HG03196 (cell line): ENCODE data around the gene WFDC5.
"Not testable (repeated sequence)": the region's sequence is repeated elsewhere in the genome, so short reads cannot be mapped to it uniquely, and the experiment has no call there.

Experiments
- ATAC-seq: cut with Tn5 transposase; IDR thresholded peaks from one replicate; pipeline ENCODE4 v1.9.1; 2021; ENCODE audit not compliant: unreplicated experiment

The WFDC5 gene

GRCh38 chr20:45114465-45115385, at the start of gene WFDC5:
Gene WFDC5, minus strand, starts transcription at chr20:45115174. Its CDS starts 91 bp downstream, at chr20:45115083.
- ATAC-seq = no peak

- no peak for ATAC-seq
Observed at GRCh38 chr20:45163083-45163803, 48.3 kb upstream of the WFDC5 start.

- no peak for ATAC-seq
Observed at GRCh38 chr20:45157962-45158361, 43.0 kb upstream of the WFDC5 start.

GRCh38 chr20:45156713-45157112, 41.7 kb upstream of the WFDC5 start:
- no peak for ATAC-seq

GRCh38 chr20:45154794-45155193, 39.8 kb upstream of the WFDC5 start:
- ATAC-seq = not testable (repeated sequence)

- ATAC-seq = no peak
Observed at GRCh38 chr20:45154183-45154582, 39.2 kb upstream of the WFDC5 start.

GRCh38 chr20:45153752-45154151, 38.8 kb upstream of the WFDC5 start:
- no peak for ATAC-seq

GRCh38 chr20:45153147-45153546, 38.2 kb upstream of the WFDC5 start:
- ATAC-seq = no peak

GRCh38 chr20:45152405-45152804, 37.4 kb upstream of the WFDC5 start:
- ATAC-seq = no peak

- ATAC-seq = no peak
Observed at GRCh38 chr20:45149062-45149461, 34.1 kb upstream of the WFDC5 start.

- ATAC-seq = no peak
Observed at GRCh38 chr20:45140836-45141235, 25.9 kb upstream of the WFDC5 start.

- not testable (repeated sequence) for ATAC-seq
Observed at GRCh38 chr20:45139733-45140375, 24.9 kb upstream of the WFDC5 start.

GRCh38 chr20:45138561-45139300, 23.8 kb upstream of the WFDC5 start:
- no peak for ATAC-seq

- no peak for ATAC-seq
Observed at GRCh38 chr20:45136911-45137310, 21.9 kb upstream of the WFDC5 start.

- ATAC-seq = no peak
Observed at GRCh38 chr20:45128099-45128498, 13.1 kb upstream of the WFDC5 start.

GRCh38 chr20:45124365-45124764, 9.4 kb upstream of the WFDC5 start, which contains the start of gene WFDC12:
Gene WFDC12, minus strand, starts transcription at chr20:45124465. Its CDS starts 18 bp downstream, at chr20:45124447.
- no peak for ATAC-seq

GRCh38 chr20:45121388-45121787, 6.4 kb upstream of the WFDC5 start:
- no peak for ATAC-seq

- ATAC-seq = no peak
Observed at GRCh38 chr20:45119556-45120266, 4.7 kb upstream of the WFDC5 start.

- ATAC-seq = no peak
Observed at GRCh38 chr20:45118028-45118427, 3.1 kb upstream of the WFDC5 start.

GRCh38 chr20:45117581-45117980, 2.6 kb upstream of the WFDC5 start:
- ATAC-seq = no peak
